Measurements from ENCODE around the gene CEP126. TPM values are rescaled to one million over a fixed set of nuclear protein-coding genes. Genes with fewer than 3 reads are reported as not detected.

Gene CEP126
- total RNA-seq, 1 donor from 2014 or later: 2.2 TPM

DNA sequence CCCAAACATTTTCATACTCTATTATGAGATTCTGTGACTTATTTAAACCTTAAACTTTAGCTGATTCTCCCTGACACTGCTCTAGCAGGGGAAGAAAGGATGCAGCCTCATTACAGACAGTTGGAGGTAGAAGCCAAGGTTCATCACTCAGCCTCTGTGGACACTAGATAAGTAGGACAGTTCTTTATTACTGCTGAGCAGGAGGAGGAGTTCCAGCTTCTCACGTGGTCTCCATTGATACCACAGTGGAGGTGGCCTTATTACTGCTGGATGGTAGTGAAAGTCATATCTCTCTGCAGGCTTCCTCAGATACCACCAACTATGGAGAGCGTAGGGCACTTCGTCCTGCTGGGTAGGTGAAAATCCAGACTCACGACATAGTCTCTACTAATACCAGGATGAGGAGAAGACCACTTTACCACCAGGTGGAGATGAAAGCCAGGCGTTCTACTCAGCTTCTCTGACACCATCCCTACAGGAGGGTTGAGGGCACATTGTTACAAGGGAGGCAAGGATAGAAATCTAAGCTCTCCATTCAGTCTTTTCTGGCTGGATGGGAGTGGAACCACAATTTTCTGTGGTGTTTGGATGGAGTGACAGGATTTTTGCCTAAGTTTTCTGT lies 14.6 kb downstream of the CEP126 start:
- no peak overlapping the region for H3K9ac ChIP-seq
- no peak overlapping the region for H3K4me3 Mint-ChIP-seq
- no peaks in the 10 kb centered on the region for H3K27me3 Mint-ChIP-seq (ENCODE audit: insufficient read depth, low read depth)
- no peaks in the 10 kb centered on the region for H3K4me1 ChIP-seq
- H3K9me3 ChIP-seq (ENCODE audit: low read depth): no peaks in the 10 kb centered on the region
- H2AFZ ChIP-seq (replicated peaks): no peak overlapping the region
- H3K4me3 ChIP-seq: no peak overlapping the region
- peaks cover 2% of the 10 kb centered on the region for H3K36me3 Mint-ChIP-seq
- DNase-seq (ENCODE audit: low spot score): no peak
- H3K27ac Mint-ChIP-seq: no peak overlapping the region
- no peaks in the 10 kb centered on the region for H4K20me1 ChIP-seq (ENCODE audit: low read depth)
- TF ChIP-seq CTCF (IDR thresholded peaks at IDR 0.05): no peak
- TF ChIP-seq EZH2phosphoT487 (IDR thresholded peaks at IDR 0.05): no peak
- no peak for TF ChIP-seq EZH2 (IDR thresholded peaks at IDR 0.05)
- peaks cover 3% of the 10 kb centered on the region for H3K9me3 Mint-ChIP-seq
- H3K27me3 ChIP-seq: no peaks in the 10 kb centered on the region
- no peaks in the 10 kb centered on the region for H3K36me3 ChIP-seq
- H3K4me1 Mint-ChIP-seq: peaks cover 3% of the 10 kb centered on the region
- H3K79me2 ChIP-seq (ENCODE audit: low read depth): no peaks in the 10 kb centered on the region
- H3K27ac ChIP-seq: no peak overlapping the region
- no peak overlapping the region for H3K4me2 ChIP-seq
- H3F3A ChIP-seq (ENCODE audit: low read depth): no peaks in the 10 kb centered on the region

- H3K9me3 ChIP-seq (ENCODE audit: low read depth): no peaks in the 10 kb centered on the region
- no peaks in the 10 kb centered on the region for H4K20me1 ChIP-seq (ENCODE audit: low read depth)
- TF ChIP-seq EZH2phosphoT487 (IDR thresholded peaks at IDR 0.05): no peak
- no peak for TF ChIP-seq CTCF (IDR thresholded peaks at IDR 0.05)
- no peak for TF ChIP-seq EZH2 (IDR thresholded peaks at IDR 0.05)
- H3K4me3 Mint-ChIP-seq: no peak overlapping the region
- H3K36me3 Mint-ChIP-seq: peaks cover 2% of the 10 kb centered on the region
- H3K4me3 ChIP-seq: no peak overlapping the region
- no peak overlapping the region for H3K27ac Mint-ChIP-seq
- peaks cover 3% of the 10 kb centered on the region for H3K4me1 Mint-ChIP-seq
- H3K4me2 ChIP-seq: no peak overlapping the region
- no peaks in the 10 kb centered on the region for H3K36me3 ChIP-seq
- H3K27me3 ChIP-seq: no peaks in the 10 kb centered on the region
- H3K9me3 Mint-ChIP-seq: peaks cover 3% of the 10 kb centered on the region
- DNase-seq (ENCODE audit: low spot score): no peak
- H3K79me2 ChIP-seq (ENCODE audit: low read depth): no peaks in the 10 kb centered on the region
- no peak overlapping the region for H2AFZ ChIP-seq (replicated peaks)
- H3K27me3 Mint-ChIP-seq (ENCODE audit: insufficient read depth, low read depth): no peaks in the 10 kb centered on the region
- H3F3A ChIP-seq (ENCODE audit: low read depth): no peaks in the 10 kb centered on the region
- H3K27ac ChIP-seq: no peak overlapping the region
- no peaks in the 10 kb centered on the region for H3K4me1 ChIP-seq
- no peak overlapping the region for H3K9ac ChIP-seq
Measured at GRCh38 chr11:101931692-101932091, 16.9 kb downstream of the CEP126 start.

DNA sequence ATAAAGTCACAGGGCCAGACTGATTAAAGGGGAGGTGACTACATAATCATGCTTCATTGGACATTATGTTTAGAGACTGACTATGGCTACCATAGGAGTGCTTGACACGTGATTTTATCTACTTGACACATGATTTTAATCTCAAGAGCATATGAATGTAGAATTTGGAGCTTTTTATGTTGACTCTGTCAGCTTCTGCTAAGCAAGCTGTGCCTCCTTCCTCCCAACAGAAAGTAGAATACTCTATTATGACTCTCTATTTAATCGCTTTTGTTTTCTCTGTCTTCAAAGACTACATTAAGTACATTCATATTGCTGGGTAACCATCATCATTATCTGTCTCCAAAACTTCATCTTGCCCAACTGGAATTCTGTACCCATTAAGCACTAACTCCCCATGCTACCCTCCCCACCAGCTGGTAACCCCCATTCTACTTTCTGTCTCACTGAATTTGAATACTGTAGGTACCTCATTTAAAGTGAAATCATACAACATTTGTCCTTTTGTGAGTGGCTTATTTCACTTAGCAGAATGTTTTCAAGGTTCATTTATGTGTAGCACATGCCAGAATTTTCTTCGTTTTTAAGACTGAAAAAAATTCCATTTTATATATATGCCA lies 26.2 kb downstream of the CEP126 start:
- no peaks in the 10 kb centered on the region for H4K20me1 ChIP-seq (ENCODE audit: low read depth)
- H2AFZ ChIP-seq (replicated peaks): no peak overlapping the region
- H3K4me3 ChIP-seq: no peak overlapping the region
- no peaks in the 10 kb centered on the region for H3K79me2 ChIP-seq (ENCODE audit: low read depth)
- H3K36me3 ChIP-seq: no peaks in the 10 kb centered on the region
- Mint-ChIP-seq H3K36me3 (no peaks in the 10 kb centered on the region), H3K4me1 (no peaks in the 10 kb centered on the region), H3K9me3 (peaks cover 2% of the 10 kb centered on the region), H3K4me3 (no peak overlapping the region), H3K27me3 (ENCODE audit: insufficient read depth, low read depth) (no peaks in the 10 kb centered on the region), H3K27ac (no peak overlapping the region)
- TF ChIP-seq CTCF (IDR thresholded peaks at IDR 0.05) (no peak), EZH2phosphoT487 (IDR thresholded peaks at IDR 0.05) (no peak), EZH2 (IDR thresholded peaks at IDR 0.05) (no peak)
- H3K9ac ChIP-seq: no peak overlapping the region
- H3K9me3 ChIP-seq (ENCODE audit: low read depth): no peaks in the 10 kb centered on the region
- no peaks in the 10 kb centered on the region for H3F3A ChIP-seq (ENCODE audit: low read depth)
- no peak overlapping the region for H3K27ac ChIP-seq
- no peak overlapping the region for H3K4me2 ChIP-seq
- H3K27me3 ChIP-seq: no peaks in the 10 kb centered on the region
- no peak for DNase-seq (ENCODE audit: low spot score)
- H3K4me1 ChIP-seq: no peaks in the 10 kb centered on the region

All from neural progenitor cell (in vitro differentiated cells).